Activated T-cell treated with anti-CD3 and anti-CD28 coated beads, Interleukin-2, amount 50 U/mL, for 4 hours (primary cell): ENCODE data around the gene STXBP5. TPM values are rescaled to one million over a fixed set of nuclear protein-coding genes. Genes with fewer than 3 reads are reported as not detected.
A peak's percentile ranks its signal among the peaks of the same experiment; 100 is the strongest.

Experiments
- ATAC-seq, 2 donors: fragments of 200-7000 bp; cut with Tn5 transposase; one replicate each; pipeline ENCODE4 v1.10.0; 2021
- DNase-seq: peaks from one replicate; pipeline ENCODE4 v3.0.0-alpha.2; 2020
- H3K27me3 Mint-ChIP-seq: one replicate; pipeline ENCODE4 v1.8.0; 2021; ENCODE audit warnings: low read depth, mixed read lengths
- H3K36me3 Mint-ChIP-seq: one replicate; pipeline ENCODE4 v1.8.0; 2022; ENCODE audit warnings: mixed read lengths; ENCODE audit not compliant: insufficient read depth
- H3K4me1 Mint-ChIP-seq: one replicate; pipeline ENCODE4 v1.8.0; 2021; ENCODE audit warnings: low read depth, mixed read lengths
- H3K4me3 Mint-ChIP-seq: one replicate; pipeline ENCODE4 v1.8.0; 2021; ENCODE audit warnings: mild to moderate bottlenecking, moderate library complexity, mixed read lengths
- H3K9me3 Mint-ChIP-seq: one replicate; pipeline ENCODE4 v1.8.0; 2021; ENCODE audit warnings: mixed read lengths
- total RNA-seq, 3 donors: library from RNA; stranded (reverse); gene quantifications; one replicate each; pipeline ENCODE4 v1.2.1, GENCODE V29; 2021

The STXBP5 gene
- total RNA-seq, 3 donors from 2014 or later, result 18.4 to 19.7 (median 19.4) TPM

DNA sequence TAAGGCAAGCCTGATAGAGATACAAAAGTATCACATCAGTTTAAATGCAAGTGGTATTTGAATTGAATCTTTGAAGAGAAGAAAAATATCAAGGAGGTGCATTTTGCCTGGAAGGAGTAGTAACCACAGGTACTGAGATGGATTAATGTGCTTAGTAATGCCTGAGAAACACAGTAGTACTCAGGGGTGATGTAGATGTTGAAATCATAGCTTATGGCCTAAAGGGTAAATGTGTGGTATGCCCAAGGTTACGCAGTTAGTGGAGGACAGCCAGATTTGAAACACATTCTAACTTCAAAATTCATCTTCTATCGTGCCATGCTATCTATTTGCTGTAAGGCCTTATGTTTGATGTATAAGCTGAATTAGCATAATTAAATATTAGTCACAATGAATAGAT is 55.9 kb downstream of the STXBP5 start:
- Mint-ChIP-seq H3K4me3 (no peak overlapping the region), H3K27me3 (no peaks in the 10 kb centered on the region), H3K4me1 (no peaks in the 10 kb centered on the region), H3K9me3 (no peaks in the 10 kb centered on the region), H3K36me3 (peaks cover 11% of the 10 kb centered on the region)
- DNase-seq, result no peak
- ATAC-seq, result no peak

DNA sequence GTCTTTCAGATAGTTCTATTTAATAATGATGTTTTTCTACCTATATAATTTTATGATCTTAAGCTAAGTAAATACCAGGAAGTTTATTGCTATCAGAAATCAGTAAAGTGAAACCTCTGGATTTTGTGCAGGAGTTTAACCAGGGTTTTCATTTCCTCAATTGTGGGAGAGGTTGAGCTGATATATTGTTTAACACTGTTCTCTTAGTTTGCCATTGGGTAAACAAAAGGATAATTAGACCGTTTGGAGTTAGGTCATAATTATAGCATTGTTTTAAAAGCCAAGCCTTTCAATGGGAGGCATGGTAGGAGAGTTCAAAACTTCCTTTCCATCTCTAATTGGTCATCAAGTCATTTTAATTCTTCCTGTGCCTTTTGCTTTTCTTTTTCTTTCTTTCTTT is 58.7 kb downstream of the STXBP5 start:
- no peaks in the 10 kb centered on the region for H3K9me3 Mint-ChIP-seq
- no peak overlapping the region for H3K4me3 Mint-ChIP-seq
- H3K27me3 Mint-ChIP-seq, result no peaks in the 10 kb centered on the region
- DNase-seq, result no peak
- peaks cover 6% of the 10 kb centered on the region for H3K4me1 Mint-ChIP-seq
- H3K36me3 Mint-ChIP-seq, result peaks cover 27% of the 10 kb centered on the region
- ATAC-seq, result no peak

DNA sequence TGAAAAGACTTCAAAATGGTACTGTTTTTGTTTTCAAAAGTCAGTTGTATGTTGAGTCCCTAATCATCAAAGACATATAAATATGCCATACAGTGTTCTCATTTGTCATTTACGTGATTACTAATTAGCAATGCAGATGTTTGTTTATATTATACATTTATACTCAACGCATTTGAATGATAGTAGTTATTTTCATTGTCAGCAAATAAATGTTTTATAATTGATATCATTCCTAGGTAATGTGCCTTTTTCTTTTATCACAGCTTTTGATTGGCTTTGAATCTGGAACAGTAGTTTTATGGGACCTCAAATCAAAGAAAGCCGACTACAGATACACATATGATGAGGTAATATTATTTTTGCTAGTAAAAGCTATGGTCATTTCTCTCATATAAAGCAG is 62.6 kb downstream of the STXBP5 start:
- ATAC-seq, result no peak
- peaks cover 42% of the 10 kb centered on the region for H3K36me3 Mint-ChIP-seq

DNA sequence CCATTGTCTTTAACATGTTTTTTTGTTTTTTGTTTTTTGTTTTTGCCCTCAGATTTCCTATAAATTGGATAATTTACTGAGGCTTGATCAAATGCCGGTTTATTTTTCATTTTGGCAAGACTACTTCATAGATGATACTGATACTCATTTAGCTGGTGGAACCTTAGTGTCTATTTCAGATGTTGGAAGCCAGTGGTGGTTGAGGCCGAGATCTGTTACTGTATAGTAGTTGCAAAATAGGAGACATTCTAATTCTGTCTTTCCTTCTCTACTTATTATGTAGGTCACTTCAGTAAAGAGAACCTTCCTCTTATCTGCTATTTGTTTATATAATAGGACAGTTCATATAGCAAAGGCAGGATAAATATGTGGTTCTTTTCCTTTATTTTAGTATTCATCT is 63.4 kb downstream of the STXBP5 start:
- ATAC-seq (no peak), DNase-seq (no peak)
- Mint-ChIP-seq H3K9me3 (no peaks in the 10 kb centered on the region), H3K27me3 (no peaks in the 10 kb centered on the region), H3K4me1 (peaks cover 12% of the 10 kb centered on the region), H3K4me3 (no peak overlapping the region), H3K36me3 (peaks cover 42% of the 10 kb centered on the region)

More for the DNA sequence above, 62.6 kb downstream of the STXBP5 start:
- Mint-ChIP-seq H3K9me3 (no peaks in the 10 kb centered on the region), H3K4me3 (no peak overlapping the region), H3K27me3 (no peaks in the 10 kb centered on the region), H3K4me1 (peaks cover 12% of the 10 kb centered on the region)
- DNase-seq, result no peak

DNA sequence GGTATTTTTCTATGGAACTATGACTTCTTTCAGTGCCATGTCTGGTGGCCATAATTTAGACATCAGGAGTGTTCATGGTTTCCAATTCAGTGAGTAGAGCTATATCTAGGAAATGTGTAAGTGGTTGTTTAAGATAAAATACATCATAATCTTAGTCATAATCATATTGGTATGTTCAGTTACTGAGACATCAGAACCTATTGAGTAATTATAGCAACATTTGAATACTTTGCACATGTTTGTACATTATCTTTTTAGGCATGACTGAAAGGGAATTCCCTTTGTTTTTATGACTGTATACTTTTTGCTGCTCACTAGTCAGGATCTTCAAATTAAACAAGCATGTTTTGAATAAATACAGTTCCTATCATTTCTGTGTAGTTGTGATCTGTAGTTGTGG is 64.0 kb downstream of the STXBP5 start:
- H3K27me3 Mint-ChIP-seq, result no peaks in the 10 kb centered on the region
- peaks cover 12% of the 10 kb centered on the region for H3K4me1 Mint-ChIP-seq
- peaks cover 46% of the 10 kb centered on the region for H3K36me3 Mint-ChIP-seq
- H3K4me3 Mint-ChIP-seq, result no peak overlapping the region
- DNase-seq (no peak), ATAC-seq (peak; percentile 86 to 90)
- no peaks in the 10 kb centered on the region for H3K9me3 Mint-ChIP-seq

DNA sequence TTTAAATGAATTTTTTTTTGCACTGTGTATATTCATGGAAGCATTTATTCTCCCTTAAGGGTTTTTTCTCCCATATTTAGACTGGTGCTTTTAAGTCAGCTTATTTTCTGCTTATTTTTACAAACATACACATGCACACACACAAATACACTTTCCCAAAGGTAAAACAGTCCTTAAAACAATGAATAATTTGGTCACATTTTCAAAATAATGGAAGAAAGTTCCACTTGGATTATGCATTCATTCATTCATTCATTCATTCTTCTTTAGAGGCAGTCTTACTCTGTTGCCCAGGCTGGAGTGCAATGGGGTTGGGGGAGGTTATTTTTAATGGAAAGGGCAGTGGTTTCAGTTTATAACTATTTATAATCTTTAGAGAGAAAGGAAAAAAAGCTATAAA is 69.8 kb downstream of the STXBP5 start:
- Mint-ChIP-seq H3K36me3 (peaks cover 43% of the 10 kb centered on the region), H3K27me3 (no peaks in the 10 kb centered on the region), H3K9me3 (no peaks in the 10 kb centered on the region), H3K4me1 (peaks cover 6% of the 10 kb centered on the region), H3K4me3 (no peak overlapping the region)
- ATAC-seq (no peak), DNase-seq (no peak)

DNA sequence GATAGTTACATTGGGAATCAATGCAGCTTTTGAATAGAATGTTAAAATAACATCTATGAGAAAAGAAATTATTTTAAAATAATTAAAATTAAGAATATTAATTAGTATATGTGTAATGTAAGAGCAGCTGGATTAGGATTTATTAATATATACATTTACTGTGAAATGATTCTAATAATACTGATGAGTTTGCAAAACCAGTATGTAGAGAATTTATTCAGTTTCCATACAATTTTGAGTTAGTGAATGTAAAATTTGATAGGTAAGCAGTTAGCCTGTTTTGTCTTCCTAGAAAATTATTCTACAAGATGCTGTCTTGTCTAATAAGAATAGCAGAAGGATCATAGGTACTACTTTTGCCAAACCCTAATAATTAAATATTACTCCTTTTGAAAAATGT is 70.6 kb downstream of the STXBP5 start:
- Mint-ChIP-seq H3K4me3 (no peak overlapping the region), H3K9me3 (no peaks in the 10 kb centered on the region), H3K4me1 (peaks cover 12% of the 10 kb centered on the region), H3K36me3 (peaks cover 41% of the 10 kb centered on the region), H3K27me3 (no peaks in the 10 kb centered on the region)
- ATAC-seq, result no peak
- no peak for DNase-seq

DNA sequence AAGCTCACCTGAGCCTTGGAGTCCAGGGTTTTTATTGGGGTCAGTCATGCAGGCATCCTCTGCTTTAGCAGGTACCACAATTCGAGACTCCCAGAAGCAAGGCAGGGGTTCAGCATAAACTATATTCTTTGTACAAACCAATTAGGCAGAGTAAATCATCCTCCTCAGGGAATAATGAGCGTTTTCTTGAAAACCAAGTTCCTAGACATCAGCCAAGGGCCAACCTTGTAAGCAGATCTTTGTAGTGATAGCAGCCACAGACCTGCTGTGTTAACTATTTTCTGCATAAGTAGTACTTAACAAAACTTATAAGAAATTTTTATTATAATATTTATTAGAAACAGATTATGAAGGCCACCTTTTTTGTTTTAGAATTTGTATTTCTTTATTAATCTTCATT is 74.7 kb downstream of the STXBP5 start:
- no peak for DNase-seq
- Mint-ChIP-seq H3K4me3 (no peak overlapping the region), H3K27me3 (no peaks in the 10 kb centered on the region), H3K9me3 (no peaks in the 10 kb centered on the region), H3K4me1 (peaks cover 31% of the 10 kb centered on the region), H3K36me3 (peaks cover 27% of the 10 kb centered on the region)
- ATAC-seq, result no peak

DNA sequence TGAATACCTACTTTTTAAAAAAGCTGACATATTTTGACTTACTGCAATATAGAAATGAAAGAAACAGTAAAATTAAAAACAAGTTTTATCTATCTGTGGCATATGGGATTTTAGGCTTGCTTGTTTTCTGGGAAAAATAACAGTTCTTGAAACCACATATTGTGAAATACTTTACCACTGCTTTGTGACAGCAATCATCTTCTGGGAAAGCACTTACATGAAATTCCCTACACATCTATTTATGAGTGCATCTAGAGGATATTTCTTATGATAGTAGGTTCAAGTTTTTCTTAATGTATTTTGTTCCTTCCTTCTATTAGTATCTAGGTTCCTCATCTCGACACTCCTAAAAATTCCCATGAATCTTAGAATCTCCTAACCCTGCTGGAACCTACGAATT is 75.2 kb downstream of the STXBP5 start:
- ATAC-seq, result no peak
- H3K4me3 Mint-ChIP-seq, result no peak overlapping the region
- no peaks in the 10 kb centered on the region for H3K27me3 Mint-ChIP-seq
- DNase-seq, result no peak
- peaks cover 33% of the 10 kb centered on the region for H3K4me1 Mint-ChIP-seq
- peaks cover 25% of the 10 kb centered on the region for H3K36me3 Mint-ChIP-seq
- no peaks in the 10 kb centered on the region for H3K9me3 Mint-ChIP-seq

DNA sequence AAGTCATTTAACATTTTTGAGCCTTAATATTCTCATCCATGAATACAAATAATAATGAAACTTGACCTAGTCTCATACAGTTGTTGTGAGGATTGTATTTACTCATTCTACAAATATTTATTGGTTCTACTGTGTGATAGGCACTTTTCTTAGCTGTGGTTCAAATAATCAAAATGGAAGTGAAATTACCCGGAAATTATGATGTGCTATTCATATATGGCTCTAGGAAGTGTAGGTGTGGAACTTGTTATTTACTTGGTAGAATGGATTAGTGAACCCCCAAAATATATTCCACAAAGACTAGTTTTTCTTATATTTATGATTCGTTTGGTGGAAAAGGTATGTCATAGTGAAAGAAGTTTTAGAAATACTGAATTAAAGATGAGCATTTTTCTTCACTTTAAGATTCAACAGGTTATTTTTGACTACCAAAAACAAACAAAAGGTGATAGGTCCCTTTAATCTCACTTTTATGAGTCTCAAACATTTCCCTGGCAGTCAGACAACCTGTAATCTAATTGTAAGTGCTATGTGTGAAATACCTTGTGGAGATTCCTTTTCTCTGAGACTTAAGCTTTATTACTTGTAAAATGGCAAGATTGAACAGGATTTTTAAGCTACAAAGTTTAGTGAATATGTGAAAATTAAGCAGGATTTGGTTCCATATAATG is 77.8 kb downstream of the STXBP5 start:
- ATAC-seq (peak; percentile 48 to 63), DNase-seq (no peak)
- Mint-ChIP-seq H3K27me3 (no peaks in the 10 kb centered on the region), H3K36me3 (peaks cover 21% of the 10 kb centered on the region), H3K9me3 (no peaks in the 10 kb centered on the region), H3K4me3 (no peak overlapping the region), H3K4me1 (peaks cover 41% of the 10 kb centered on the region)

DNA sequence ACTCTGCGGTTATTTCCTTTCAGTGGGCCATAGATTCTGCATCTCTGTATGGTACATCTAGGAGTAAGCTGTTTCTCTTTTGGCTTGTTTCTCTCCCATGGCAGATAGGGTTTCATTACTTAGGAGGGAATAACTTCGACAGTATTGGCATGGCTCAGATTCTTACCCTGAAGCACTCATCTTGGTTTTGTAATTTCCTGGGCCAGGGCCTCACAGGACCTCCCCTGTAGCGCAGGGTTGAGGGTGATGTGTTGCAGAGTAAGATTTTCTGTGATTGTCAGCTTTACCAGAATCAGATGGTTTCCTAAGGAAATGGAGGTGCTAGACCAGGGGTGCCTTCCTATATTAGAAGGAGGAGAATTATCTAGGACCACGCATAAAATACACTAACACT is 78.3 kb downstream of the STXBP5 start:
- no peaks in the 10 kb centered on the region for H3K9me3 Mint-ChIP-seq
- H3K36me3 Mint-ChIP-seq, result peaks cover 16% of the 10 kb centered on the region
- peak in 1 of 2 donors; percentile 33 for ATAC-seq
- H3K4me3 Mint-ChIP-seq, result no peak overlapping the region
- no peaks in the 10 kb centered on the region for H3K27me3 Mint-ChIP-seq
- H3K4me1 Mint-ChIP-seq, result peaks cover 41% of the 10 kb centered on the region
- DNase-seq, result no peak

DNA sequence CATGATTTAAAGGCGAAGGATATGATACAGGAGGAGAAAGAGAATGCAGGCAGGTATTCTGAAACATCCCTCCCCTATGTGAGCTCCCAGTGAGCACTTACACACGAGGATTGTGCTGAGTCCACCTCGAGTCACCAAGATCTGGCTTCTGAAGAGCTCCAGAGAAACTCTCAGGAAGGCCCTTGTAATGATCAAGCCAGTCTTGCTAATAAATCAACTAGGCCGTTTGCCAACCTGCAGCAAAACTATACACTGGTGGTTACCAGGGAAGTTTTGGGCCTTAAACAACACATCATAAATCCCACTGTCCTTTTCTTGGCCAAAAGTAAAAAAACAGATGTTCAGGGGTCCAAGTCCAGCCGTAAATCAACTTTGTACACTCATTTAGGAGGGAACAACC is 79.2 kb downstream of the STXBP5 start:
- DNase-seq (no peak), ATAC-seq (no peak)
- Mint-ChIP-seq H3K4me3 (no peak overlapping the region), H3K9me3 (no peaks in the 10 kb centered on the region), H3K4me1 (peaks cover 41% of the 10 kb centered on the region), H3K36me3 (peaks cover 15% of the 10 kb centered on the region), H3K27me3 (no peaks in the 10 kb centered on the region)

DNA sequence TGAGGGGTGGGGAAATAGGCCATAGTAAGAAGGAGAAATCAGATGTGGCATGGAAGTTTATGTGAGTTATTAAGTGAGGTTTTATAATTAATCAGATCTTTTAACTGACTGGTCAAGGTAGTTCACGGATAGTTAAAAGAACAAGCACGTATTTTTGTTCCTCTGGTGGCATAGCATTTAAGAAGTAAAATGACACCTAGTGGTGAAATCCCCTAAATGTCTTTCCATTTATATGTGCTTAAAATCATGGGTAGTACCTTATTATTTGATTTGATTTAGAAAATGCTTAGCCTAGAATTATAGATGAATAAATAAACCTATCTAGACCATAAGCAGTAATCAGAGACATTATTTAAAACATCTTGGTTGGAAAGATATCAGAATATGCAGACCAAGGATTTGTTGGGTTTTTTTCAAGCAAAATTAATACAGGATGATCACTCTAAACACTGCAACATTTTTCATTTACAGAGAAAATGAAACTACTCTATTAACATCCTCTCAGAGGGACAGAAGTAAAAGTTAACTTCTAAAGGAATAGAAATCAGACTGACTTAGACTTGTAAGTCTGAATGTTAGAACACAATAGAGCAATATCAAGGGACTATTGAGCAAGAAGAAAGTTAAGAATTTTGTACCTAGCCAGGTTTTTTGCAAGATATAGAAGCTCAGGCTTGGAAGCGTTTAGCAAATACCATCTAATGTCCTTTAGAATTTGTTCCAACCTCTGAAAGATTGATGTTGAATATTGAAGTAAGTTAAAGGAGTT is 81.1 kb downstream of the STXBP5 start:
- Mint-ChIP-seq H3K36me3 (peaks cover 11% of the 10 kb centered on the region), H3K9me3 (no peaks in the 10 kb centered on the region), H3K27me3 (no peaks in the 10 kb centered on the region), H3K4me1 (peaks cover 28% of the 10 kb centered on the region), H3K4me3 (no peak overlapping the region)
- ATAC-seq (no peak), DNase-seq (no peak)

DNA sequence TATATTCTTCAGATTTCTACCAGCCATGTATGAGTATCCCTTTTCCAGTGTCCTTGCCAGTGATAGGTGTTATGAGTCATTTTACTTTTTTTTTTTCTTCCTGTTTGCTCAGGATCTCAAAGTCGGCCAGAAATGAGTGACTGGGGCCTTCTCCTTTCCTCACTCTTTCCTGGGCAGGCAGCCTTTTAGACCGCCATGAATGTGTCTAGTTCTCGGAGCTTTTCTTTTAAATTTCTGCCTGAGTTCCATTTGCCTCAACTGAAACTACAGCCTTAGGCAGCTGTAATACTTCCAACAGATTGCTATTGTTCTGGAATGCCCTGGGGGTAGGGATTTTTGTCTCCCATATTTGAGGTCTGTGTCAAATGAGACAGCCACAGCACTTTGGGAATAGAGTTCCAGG is 83.7 kb downstream of the STXBP5 start:
- Mint-ChIP-seq H3K4me3 (no peak overlapping the region), H3K36me3 (peaks cover 16% of the 10 kb centered on the region), H3K9me3 (no peaks in the 10 kb centered on the region), H3K4me1 (peaks cover 14% of the 10 kb centered on the region), H3K27me3 (no peaks in the 10 kb centered on the region)
- ATAC-seq (no peak), DNase-seq (no peak)

DNA sequence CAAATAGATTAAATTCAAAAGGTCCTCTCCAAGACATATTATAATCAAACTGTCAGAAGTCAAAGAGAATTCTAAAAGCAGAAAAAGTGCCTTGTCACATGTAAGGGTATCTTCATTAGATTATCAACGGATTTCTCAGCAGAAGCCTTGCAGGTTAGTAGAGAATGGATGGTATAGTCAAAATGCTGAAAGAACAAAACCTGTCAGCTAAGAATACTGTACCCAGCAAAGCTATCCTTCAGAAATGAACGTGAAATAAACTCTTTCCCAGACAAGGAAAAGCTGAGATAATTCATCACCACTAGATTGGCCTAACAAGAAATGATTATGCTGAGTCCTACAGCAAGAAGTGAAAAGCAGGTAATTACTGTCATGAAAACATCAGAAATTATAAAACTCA is 92.9 kb downstream of the STXBP5 start:
- H3K4me3 Mint-ChIP-seq, result no peak overlapping the region
- ATAC-seq, result no peak

More for the DNA sequence above, 92.9 kb downstream of the STXBP5 start:
- H3K27me3 Mint-ChIP-seq, result no peaks in the 10 kb centered on the region
- peaks cover 44% of the 10 kb centered on the region for H3K9me3 Mint-ChIP-seq
- DNase-seq, result no peak
- H3K4me1 Mint-ChIP-seq, result peaks cover 24% of the 10 kb centered on the region
- peaks cover 67% of the 10 kb centered on the region for H3K36me3 Mint-ChIP-seq
